HepG2 (cell line): ENCODE data around the gene HOXC11. TPM values are rescaled to one million over a fixed set of nuclear protein-coding genes. Genes with fewer than 3 reads are reported as not detected.

Experiments
- PAF1 ChIP-seq: IDR thresholded peaks from 2 replicates; pipeline ENCODE4 v1.6.1; 2016; ENCODE audit warnings: missing genetic modification reagents, missing compliant biosample characterization
- TRAFD1 ChIP-seq: sonication (generic); formaldehyde crosslinking; IDR thresholded peaks from 2 replicates; pipeline ENCODE4 v1.5.1; 2020; ENCODE audit warnings: missing genetic modification reagents, mild to moderate bottlenecking, borderline replicate concordance
- ZBTB40 ChIP-seq, 2 experiments: fragments of 450-650 bp in 1 of 2; sonication (generic) in 1 of 2; formaldehyde crosslinking in 1 of 2; IDR thresholded peaks; 2 replicates each; pipeline versions ENCODE4 v1.6.1 to v1.8.0; 2016 to 2022; ENCODE audit warnings: antibody characterized with exemption in 1 of 2, mild to moderate bottlenecking in 1 of 2, missing genetic modification reagents in 1 of 2
- ZFY ChIP-seq: sonication (generic); formaldehyde crosslinking; IDR thresholded peaks from 2 replicates; pipeline ENCODE4 v1.4.0; 2020; ENCODE audit warnings: missing genetic modification reagents
- ZNF549 ChIP-seq: sonication (generic); formaldehyde crosslinking; IDR thresholded peaks from 2 replicates; pipeline ENCODE4 v1.5.0; 2020; ENCODE audit warnings: missing genetic modification reagents
- polyA plus RNA-seq, 8 experiments: library from polyadenylated mRNA; depleted of rRNA in 3 of 8; stranded (reverse) in 7 of 8; unstranded in 1 of 8; fragments of >200 nt; fragmentation: Illumina TruSeq in 4 of 8; extraction: Trizol in 4 of 8; gene quantifications; 2 replicates each; pipeline versions ENCODE4 v1.2.1 to v1.2.3, GENCODE V29; 2011 to 2016; ENCODE audit warnings: low read depth in 4 of 8, missing spikeins in 1 of 8, mixed read lengths in 1 of 8; ENCODE audit not compliant: insufficient read depth in 1 of 8
- total RNA-seq, 5 experiments: library from RNA; depleted of rRNA; stranded (reverse); fragments of >200 nt; fragmentation: Illumina TruSeq; extraction: Trizol; gene quantifications; 2 replicates each; pipeline ENCODE4 v1.2.3, GENCODE V29; 2016; ENCODE audit warnings: low read depth in 1 of 5

HOXC11 gene
- total and polyA plus RNA-seq, 2 of the 13 experiments (the other 11 are each of a cell fraction or from before 2014, with no cell fraction given): not detected

GRCh38 chr12:53995378-53996239 is 22.7 kb downstream of the HOXC11 start (continued):
- no peak for TF ChIP-seq PAF1 (CRISPR knock-in tag)
- no peak for TF ChIP-seq ZBTB40 (IDR thresholded peaks at IDR 0.05)
- TF ChIP-seq ZBTB40 (CRISPR knock-in tag; IDR thresholded peaks at IDR 0.05): no peak
- TF ChIP-seq ZNF549 (CRISPR knock-in tag): no peak
- no peak for TF ChIP-seq TRAFD1 (CRISPR knock-in tag)
- no peak for TF ChIP-seq ZFY (CRISPR knock-in tag)
